ENCODE measurements around the gene SRSF2.
"Not testable (repeated sequence)": the region's sequence is repeated elsewhere in the genome, so short reads cannot be mapped to it uniquely, and the experiment has no call there.

Gene SRSF2

GRCh38 chr17:76748657-76749056 is 11.5 kb upstream of the SRSF2 start:
- no peak for TF ChIP-seq CTCF (conservative IDR thresholded peaks at IDR 0.05; ENCODE audit: low read depth)
- no peak overlapping the region for H3K27ac ChIP-seq
- DNase-seq (ENCODE audit: low spot score): no peak
- ChIA-PET CTCF (no interaction called here), POLR2A (ENCODE audit: low non-redundant PET) (no interaction called here)

GRCh38 chr17:76747716-76748363 is 10.7 kb upstream of the SRSF2 start:
- ChIA-PET POLR2A (ENCODE audit: low non-redundant PET) (no interaction called here), CTCF (no interaction called here)
- TF ChIP-seq CTCF (conservative IDR thresholded peaks at IDR 0.05; ENCODE audit: low read depth): no peak
- H3K27ac ChIP-seq: no peak overlapping the region
- no peak for DNase-seq (ENCODE audit: low spot score)

- CTCF ChIA-PET: interaction anchor here (0.6 kb wide), 1 partner anchor 280 kb away, joined by 3 read pairs; no protein-coding TSS in a partner anchor
- DNase-seq (ENCODE audit: low spot score); H3K27ac ChIP-seq; POLR2A ChIA-PET (ENCODE audit: low non-redundant PET): not testable (repeated sequence)
These were observed 8.7 kb upstream of the SRSF2 start for GRCh38 chr17:76745785-76746184.

GRCh38 chr17:76744747-76745146 is 7.6 kb upstream of the SRSF2 start:
- no peak overlapping the region for H3K27ac ChIP-seq
- ChIA-PET CTCF (no interaction called here), POLR2A (ENCODE audit: low non-redundant PET) (no interaction called here)
- TF ChIP-seq CTCF (conservative IDR thresholded peaks at IDR 0.05; ENCODE audit: low read depth): no peak
- no peak for DNase-seq (ENCODE audit: low spot score)

GRCh38 chr17:76742958-76743357 is 5.8 kb upstream of the SRSF2 start:
- no peak for TF ChIP-seq CTCF (conservative IDR thresholded peaks at IDR 0.05; ENCODE audit: low read depth)
- DNase-seq (ENCODE audit: low spot score): no peak
- ChIA-PET POLR2A (ENCODE audit: low non-redundant PET) (no interaction called here), CTCF (interaction anchor here (0.6 kb wide), 1 partner anchor 10 kb away, joined by 4 read pairs; no protein-coding TSS in a partner anchor)
- H3K27ac ChIP-seq: no peak overlapping the region

GRCh38 chr17:76740329-76741118 is 3.4 kb upstream of the SRSF2 start:
- POLR2A ChIA-PET (ENCODE audit: low non-redundant PET): no interaction called here
- TF ChIP-seq CTCF (conservative IDR thresholded peaks at IDR 0.05; ENCODE audit: low read depth): no peak
- CTCF ChIA-PET: interaction anchor here (0.5 kb wide), 1 partner anchor 21 kb away, joined by 3 read pairs; no protein-coding TSS in a partner anchor
- no peak for DNase-seq (ENCODE audit: low spot score)
- no peak overlapping the region for H3K27ac ChIP-seq

GRCh38 chr17:76739568-76740115 is 2.5 kb upstream of the SRSF2 start:
- DNase-seq (ENCODE audit: low spot score); POLR2A ChIA-PET (ENCODE audit: low non-redundant PET); H3K27ac ChIP-seq: not testable (repeated sequence)
- CTCF ChIA-PET: interaction anchor here (0.5 kb wide), 1 partner anchor 22 kb away, joined by 3 read pairs; no protein-coding TSS in a partner anchor
